GM23338 (cell line): ENCODE measurements around the gene COX4I2. TPM values are rescaled to one million over a fixed set of nuclear protein-coding genes. Genes with fewer than 3 reads are reported as not detected.
A peak's percentile ranks its signal among the peaks of the same experiment; 100 is the strongest.

Experiments used
- ATAC-seq: fragments of 200-7000 bp; cut with Tn5 transposase; 3 replicates; pipeline ENCODE4 v1.9.1; 2020
- DNase-seq: peaks from one replicate; pipeline ENCODE4 v3.0.0-alpha.2; 2015; ENCODE audit warnings: low spot score
- H2AFZ ChIP-seq: fragments of 200-600 bp; sonication (generic); 2 replicates; pipeline ENCODE4 v1.8.0; 2016; ENCODE audit warnings: antibody characterized with exemption, mild to moderate bottlenecking, moderate library complexity
- H3F3A ChIP-seq: fragments of 200-600 bp; sonication (generic); replicated peaks from 2 replicates; pipeline ENCODE4 v1.8.0; 2017; ENCODE audit warnings: antibody characterized with exemption, mixed run types, low read depth
- H3K27ac ChIP-seq: fragments of 200-600 bp; sonication (generic); 2 replicates; pipeline ENCODE4 v1.6.1; 2016; ENCODE audit warnings: low read depth
- H3K27me3 ChIP-seq: fragments of 200-600 bp; sonication (generic); 2 replicates; pipeline ENCODE4 v1.8.0; 2016; ENCODE audit warnings: mild to moderate bottlenecking, mixed run types, moderate library complexity; ENCODE audit not compliant: insufficient read depth
- H3K36me3 ChIP-seq: fragments of 200-600 bp; sonication (generic); 2 replicates; pipeline ENCODE4 v1.8.0; 2016; ENCODE audit warnings: mild to moderate bottlenecking; ENCODE audit not compliant: insufficient read depth
- H3K4me1 ChIP-seq: fragments of 200-600 bp; sonication (generic); 2 replicates; pipeline ENCODE4 v1.8.0; 2016; ENCODE audit warnings: mild to moderate bottlenecking, moderate library complexity; ENCODE audit not compliant: insufficient read depth
- H3K4me2 ChIP-seq: fragments of 200-600 bp; sonication (generic); 2 replicates; pipeline ENCODE4 v1.7.1; 2017; ENCODE audit warnings: mixed run types
- H3K4me3 ChIP-seq: fragments of 200-600 bp; sonication (generic); 2 replicates; pipeline ENCODE4 v1.6.1; 2016; ENCODE audit warnings: mixed run types
- H3K79me2 ChIP-seq: fragments of 200-600 bp; sonication (generic); replicated peaks from 2 replicates; pipeline ENCODE4 v1.8.0; 2017; ENCODE audit warnings: mild to moderate bottlenecking; ENCODE audit not compliant: insufficient read depth
- H3K9me2 ChIP-seq: fragments of 200-600 bp; sonication (generic); 2 replicates; pipeline ENCODE4 v1.8.0; 2017; ENCODE audit not compliant: insufficient read depth
- H4K20me1 ChIP-seq: fragments of 200-600 bp; sonication (generic); replicated peaks from 2 replicates; pipeline ENCODE4 v1.8.0; 2017; ENCODE audit warnings: mild to moderate bottlenecking; ENCODE audit not compliant: insufficient read depth
- H3K27ac Mint-ChIP-seq: 2 replicates; pipeline ENCODE4 v1.8.0; 2020; ENCODE audit warnings: inconsistent platforms, mild to moderate bottlenecking, moderate library complexity, mixed read lengths
- H3K27me3 Mint-ChIP-seq: 3 replicates; pipeline ENCODE4 v1.8.0; 2022; ENCODE audit warnings: low read depth, mild to moderate bottlenecking, moderate library complexity, mixed read lengths, inconsistent platforms; ENCODE audit not compliant: insufficient read depth, poor library complexity
- H3K36me3 Mint-ChIP-seq: 3 replicates; pipeline ENCODE4 v1.8.0; 2021; ENCODE audit warnings: low read depth, mild to moderate bottlenecking, inconsistent platforms, moderate library complexity, mixed read lengths
- H3K4me1 Mint-ChIP-seq: 3 replicates; pipeline ENCODE4 v1.8.0; 2020; ENCODE audit warnings: mild to moderate bottlenecking, inconsistent platforms, mixed read lengths
- H3K4me3 Mint-ChIP-seq: 3 replicates; pipeline ENCODE4 v1.8.0; 2021; ENCODE audit warnings: moderate library complexity, mild to moderate bottlenecking, inconsistent platforms, mixed read lengths
- H3K9me3 Mint-ChIP-seq: 3 replicates; pipeline ENCODE4 v1.8.0; 2020; ENCODE audit warnings: moderate library complexity, mild to moderate bottlenecking, inconsistent platforms, mixed read lengths
- CREB1 ChIP-seq: fragments of 250-450 bp; sonication (Bioruptor Pico); IDR thresholded peaks from 2 replicates; pipeline ENCODE4 v1.5.0; 2020; ENCODE audit warnings: low read depth, mild to moderate bottlenecking, moderate library complexity
- EZH2 ChIP-seq: fragments of 200-600 bp; sonication (generic); IDR thresholded peaks from one replicate; pipeline ENCODE4 v1.8.0; 2017; ENCODE audit warnings: antibody characterized with exemption, mild to moderate bottlenecking, low read depth; ENCODE audit not compliant: unreplicated experiment
- EZH2phosphoT487 ChIP-seq: fragments of 200-600 bp; sonication (generic); IDR thresholded peaks from one replicate; pipeline ENCODE4 v1.8.1; 2018; ENCODE audit warnings: antibody characterized with exemption; ENCODE audit not compliant: unreplicated experiment
- JUNB ChIP-seq: IDR thresholded peaks from one replicate; pipeline ENCODE4 v1.6.1; 2016; ENCODE audit warnings: antibody characterized with exemption; ENCODE audit not compliant: unreplicated experiment
- NANOG ChIP-seq: IDR thresholded peaks from 2 replicates; pipeline ENCODE4 v1.6.1; 2016; ENCODE audit warnings: antibody characterized with exemption, borderline replicate concordance
- POLR2AphosphoS5 ChIP-seq: IDR thresholded peaks from 2 replicates; pipeline ENCODE4 v1.6.1; 2016; ENCODE audit warnings: antibody characterized with exemption, low read depth
- STAT1 ChIP-seq: IDR thresholded peaks from one replicate; pipeline ENCODE4 v1.6.1; 2016; ENCODE audit warnings: antibody characterized with exemption; ENCODE audit not compliant: unreplicated experiment
- ZNF114 ChIP-seq: fragments of 250-450 bp; sonication (Bioruptor Pico); IDR thresholded peaks from 2 replicates; pipeline ENCODE4 v1.5.0; 2020; ENCODE audit warnings: mild to moderate bottlenecking, moderate library complexity
- ZNF331 ChIP-seq: fragments of 250-450 bp; sonication (Bioruptor Pico); IDR thresholded peaks from 2 replicates; pipeline ENCODE4 v1.5.0; 2020; ENCODE audit warnings: low read depth, mild to moderate bottlenecking, moderate library complexity
- ZNF462 ChIP-seq: fragments of 250-450 bp; sonication (Bioruptor Pico); IDR thresholded peaks from 2 replicates; pipeline ENCODE4 v1.5.0; 2020; ENCODE audit warnings: mild to moderate bottlenecking, moderate library complexity
- polyA plus RNA-seq: library from polyadenylated mRNA; unstranded; fragments of >200 nt; fragmentation: Nextera tagmentation; extraction: Ambion mirVana; gene quantifications from 2 replicates; pipeline ENCODE4 v1.2.1, GENCODE V29; 2016
- total RNA-seq: library from RNA; depleted of rRNA; stranded (reverse); fragments of >200 nt; shearing (Covaris generic); gene quantifications from 2 replicates; pipeline ENCODE4 v1.2.3, GENCODE V29; 2014
- TF ChIP-seq, protein P1 (sequence below): IDR thresholded peaks from one replicate; pipeline ENCODE4 v1.6.1; 2018; ENCODE audit warnings: antibody characterized with exemption; ENCODE audit not compliant: unreplicated experiment
- TF ChIP-seq, protein P2 (sequence below), 2 experiments: fragments of 200-600 bp in 1 of 2; sonication (generic) in 1 of 2; conservative IDR thresholded peaks; 2 replicates each; pipeline versions ENCODE4 v1.5.1 to v1.6.1; 2016 to 2017; ENCODE audit warnings: antibody characterized with exemption in 2 of 2, low read depth in 2 of 2, mild to moderate bottlenecking in 2 of 2, moderate library complexity in 1 of 2
- TF ChIP-seq, protein P3 (sequence below): IDR thresholded peaks from 2 replicates; pipeline ENCODE4 v1.6.1; 2016; ENCODE audit warnings: antibody characterized with exemption

COX4I2 gene
- total and polyA plus RNA-seq, 2 experiments from 2014 or later = 0.63 TPM; not detected in 1

GRCh38 chr20:31595654-31596411 is 41.9 kb upstream of the COX4I2 start:
- Histone ChIP-seq H3K36me3 (no peaks in the 10 kb centered on the region), H3K27me3 (no peaks in the 10 kb centered on the region), H3K4me2 (peak overlapping the region; percentile 1; the same call in 1 of the 2 replicates), H3K4me1 (peaks cover 38% of the 10 kb centered on the region), H3F3A (peaks cover 26% of the 10 kb centered on the region), H3K79me2 (0 out of 2 replicates have a peak, but pooled peaks cover 5% of the 10 kb centered on the region), H3K9me2 (no peaks in the 10 kb centered on the region), H2AFZ (no peak overlapping the region), H3K4me3 (no peak overlapping the region), H4K20me1 (no peaks in the 10 kb centered on the region), H3K27ac (peak overlapping the region; percentile 27)
- DNase-seq (peak; percentile 100), ATAC-seq (peak; percentile 83)
- H3K9me3 Mint-ChIP-seq = peaks cover 1% of the 10 kb centered on the region; the same call in 1 of the 3 replicates
- no peaks in the 10 kb centered on the region for H3K36me3 Mint-ChIP-seq
- peaks cover 35% of the 10 kb centered on the region for H3K4me1 Mint-ChIP-seq
- peak overlapping the region; percentile 83 for H3K27ac Mint-ChIP-seq
- no peak overlapping the region; the same call in 2 of the 3 replicates for H3K4me3 Mint-ChIP-seq
- peaks cover 16% of the 10 kb centered on the region for H3K27me3 Mint-ChIP-seq
- TF ChIP-seq CREB1 (CRISPR knock-in tag) (peak; percentile 18; the same call in 1 of the 2 replicates), JUNB (no peak), ZNF331 (CRISPR knock-in tag) (no peak), ZNF462 (CRISPR knock-in tag) (peak; percentile 78), ZNF114 (CRISPR knock-in tag) (peak; percentile 18; the same call in 1 of the 2 replicates), EZH2 (no peak), STAT1 (no peak), POLR2AphosphoS5 (no peak; the same call in 1 of the 2 replicates), EZH2phosphoT487 (no peak), NANOG (0 out of 2 replicates have a peak, but pooled peaks have one; percentile 32)
- TF ChIP-seq, protein P1, sequence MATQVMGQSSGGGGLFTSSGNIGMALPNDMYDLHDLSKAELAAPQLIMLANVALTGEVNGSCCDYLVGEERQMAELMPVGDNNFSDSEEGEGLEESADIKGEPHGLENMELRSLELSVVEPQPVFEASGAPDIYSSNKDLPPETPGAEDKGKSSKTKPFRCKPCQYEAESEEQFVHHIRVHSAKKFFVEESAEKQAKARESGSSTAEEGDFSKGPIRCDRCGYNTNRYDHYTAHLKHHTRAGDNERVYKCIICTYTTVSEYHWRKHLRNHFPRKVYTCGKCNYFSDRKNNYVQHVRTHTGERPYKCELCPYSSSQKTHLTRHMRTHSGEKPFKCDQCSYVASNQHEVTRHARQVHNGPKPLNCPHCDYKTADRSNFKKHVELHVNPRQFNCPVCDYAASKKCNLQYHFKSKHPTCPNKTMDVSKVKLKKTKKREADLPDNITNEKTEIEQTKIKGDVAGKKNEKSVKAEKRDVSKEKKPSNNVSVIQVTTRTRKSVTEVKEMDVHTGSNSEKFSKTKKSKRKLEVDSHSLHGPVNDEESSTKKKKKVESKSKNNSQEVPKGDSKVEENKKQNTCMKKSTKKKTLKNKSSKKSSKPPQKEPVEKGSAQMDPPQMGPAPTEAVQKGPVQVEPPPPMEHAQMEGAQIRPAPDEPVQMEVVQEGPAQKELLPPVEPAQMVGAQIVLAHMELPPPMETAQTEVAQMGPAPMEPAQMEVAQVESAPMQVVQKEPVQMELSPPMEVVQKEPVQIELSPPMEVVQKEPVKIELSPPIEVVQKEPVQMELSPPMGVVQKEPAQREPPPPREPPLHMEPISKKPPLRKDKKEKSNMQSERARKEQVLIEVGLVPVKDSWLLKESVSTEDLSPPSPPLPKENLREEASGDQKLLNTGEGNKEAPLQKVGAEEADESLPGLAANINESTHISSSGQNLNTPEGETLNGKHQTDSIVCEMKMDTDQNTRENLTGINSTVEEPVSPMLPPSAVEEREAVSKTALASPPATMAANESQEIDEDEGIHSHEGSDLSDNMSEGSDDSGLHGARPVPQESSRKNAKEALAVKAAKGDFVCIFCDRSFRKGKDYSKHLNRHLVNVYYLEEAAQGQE = no peak
- TF ChIP-seq, protein P2, sequence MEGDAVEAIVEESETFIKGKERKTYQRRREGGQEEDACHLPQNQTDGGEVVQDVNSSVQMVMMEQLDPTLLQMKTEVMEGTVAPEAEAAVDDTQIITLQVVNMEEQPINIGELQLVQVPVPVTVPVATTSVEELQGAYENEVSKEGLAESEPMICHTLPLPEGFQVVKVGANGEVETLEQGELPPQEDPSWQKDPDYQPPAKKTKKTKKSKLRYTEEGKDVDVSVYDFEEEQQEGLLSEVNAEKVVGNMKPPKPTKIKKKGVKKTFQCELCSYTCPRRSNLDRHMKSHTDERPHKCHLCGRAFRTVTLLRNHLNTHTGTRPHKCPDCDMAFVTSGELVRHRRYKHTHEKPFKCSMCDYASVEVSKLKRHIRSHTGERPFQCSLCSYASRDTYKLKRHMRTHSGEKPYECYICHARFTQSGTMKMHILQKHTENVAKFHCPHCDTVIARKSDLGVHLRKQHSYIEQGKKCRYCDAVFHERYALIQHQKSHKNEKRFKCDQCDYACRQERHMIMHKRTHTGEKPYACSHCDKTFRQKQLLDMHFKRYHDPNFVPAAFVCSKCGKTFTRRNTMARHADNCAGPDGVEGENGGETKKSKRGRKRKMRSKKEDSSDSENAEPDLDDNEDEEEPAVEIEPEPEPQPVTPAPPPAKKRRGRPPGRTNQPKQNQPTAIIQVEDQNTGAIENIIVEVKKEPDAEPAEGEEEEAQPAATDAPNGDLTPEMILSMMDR (conservative IDR thresholded peaks at IDR 0.05; ENCODE audit: low read depth in 2 of 2) = no peak
- TF ChIP-seq, protein P3, sequence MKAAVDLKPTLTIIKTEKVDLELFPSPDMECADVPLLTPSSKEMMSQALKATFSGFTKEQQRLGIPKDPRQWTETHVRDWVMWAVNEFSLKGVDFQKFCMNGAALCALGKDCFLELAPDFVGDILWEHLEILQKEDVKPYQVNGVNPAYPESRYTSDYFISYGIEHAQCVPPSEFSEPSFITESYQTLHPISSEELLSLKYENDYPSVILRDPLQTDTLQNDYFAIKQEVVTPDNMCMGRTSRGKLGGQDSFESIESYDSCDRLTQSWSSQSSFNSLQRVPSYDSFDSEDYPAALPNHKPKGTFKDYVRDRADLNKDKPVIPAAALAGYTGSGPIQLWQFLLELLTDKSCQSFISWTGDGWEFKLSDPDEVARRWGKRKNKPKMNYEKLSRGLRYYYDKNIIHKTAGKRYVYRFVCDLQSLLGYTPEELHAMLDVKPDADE = no peak
